LNCAP (cell line): Measurements from ENCODE around the gene TMEM120B.

ENCODE experiments used
- TF ChIP-seq, protein P1 (sequence below): fragments of 450-650 bp; IDR thresholded peaks from 2 replicates; pipeline ENCODE4 v1.5.1; 2017; ENCODE audit warnings: mild to moderate bottlenecking

TMEM120B gene

DNA sequence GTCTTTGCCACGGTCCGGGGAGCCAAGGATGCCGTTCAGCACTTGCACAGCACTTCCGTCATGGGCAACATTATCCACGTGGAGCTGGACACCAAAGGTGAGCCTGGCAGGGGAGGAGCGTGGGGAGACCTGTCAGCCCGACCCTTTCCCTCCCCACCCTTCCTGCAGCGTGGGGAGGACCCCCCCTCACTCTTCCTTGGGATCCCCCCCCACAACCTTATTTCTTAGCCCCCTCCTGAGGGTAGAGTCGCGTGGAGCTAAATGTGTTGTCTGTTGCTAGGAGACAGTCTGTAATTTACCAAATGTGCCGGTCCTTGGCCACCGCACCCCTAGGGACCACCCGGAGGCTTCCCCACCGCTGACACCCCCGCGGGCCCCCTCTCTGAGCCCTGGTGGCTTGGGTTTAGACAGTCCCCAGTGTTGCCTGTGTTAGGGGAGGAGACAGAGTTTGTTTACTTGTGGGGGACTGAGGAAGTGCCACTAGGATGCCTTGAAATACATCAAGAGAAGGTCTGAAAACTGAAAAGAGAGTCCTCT, 93.5 kb downstream of the TMEM120B start:
- TF ChIP-seq, protein P1, sequence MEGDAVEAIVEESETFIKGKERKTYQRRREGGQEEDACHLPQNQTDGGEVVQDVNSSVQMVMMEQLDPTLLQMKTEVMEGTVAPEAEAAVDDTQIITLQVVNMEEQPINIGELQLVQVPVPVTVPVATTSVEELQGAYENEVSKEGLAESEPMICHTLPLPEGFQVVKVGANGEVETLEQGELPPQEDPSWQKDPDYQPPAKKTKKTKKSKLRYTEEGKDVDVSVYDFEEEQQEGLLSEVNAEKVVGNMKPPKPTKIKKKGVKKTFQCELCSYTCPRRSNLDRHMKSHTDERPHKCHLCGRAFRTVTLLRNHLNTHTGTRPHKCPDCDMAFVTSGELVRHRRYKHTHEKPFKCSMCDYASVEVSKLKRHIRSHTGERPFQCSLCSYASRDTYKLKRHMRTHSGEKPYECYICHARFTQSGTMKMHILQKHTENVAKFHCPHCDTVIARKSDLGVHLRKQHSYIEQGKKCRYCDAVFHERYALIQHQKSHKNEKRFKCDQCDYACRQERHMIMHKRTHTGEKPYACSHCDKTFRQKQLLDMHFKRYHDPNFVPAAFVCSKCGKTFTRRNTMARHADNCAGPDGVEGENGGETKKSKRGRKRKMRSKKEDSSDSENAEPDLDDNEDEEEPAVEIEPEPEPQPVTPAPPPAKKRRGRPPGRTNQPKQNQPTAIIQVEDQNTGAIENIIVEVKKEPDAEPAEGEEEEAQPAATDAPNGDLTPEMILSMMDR = no peak

DNA sequence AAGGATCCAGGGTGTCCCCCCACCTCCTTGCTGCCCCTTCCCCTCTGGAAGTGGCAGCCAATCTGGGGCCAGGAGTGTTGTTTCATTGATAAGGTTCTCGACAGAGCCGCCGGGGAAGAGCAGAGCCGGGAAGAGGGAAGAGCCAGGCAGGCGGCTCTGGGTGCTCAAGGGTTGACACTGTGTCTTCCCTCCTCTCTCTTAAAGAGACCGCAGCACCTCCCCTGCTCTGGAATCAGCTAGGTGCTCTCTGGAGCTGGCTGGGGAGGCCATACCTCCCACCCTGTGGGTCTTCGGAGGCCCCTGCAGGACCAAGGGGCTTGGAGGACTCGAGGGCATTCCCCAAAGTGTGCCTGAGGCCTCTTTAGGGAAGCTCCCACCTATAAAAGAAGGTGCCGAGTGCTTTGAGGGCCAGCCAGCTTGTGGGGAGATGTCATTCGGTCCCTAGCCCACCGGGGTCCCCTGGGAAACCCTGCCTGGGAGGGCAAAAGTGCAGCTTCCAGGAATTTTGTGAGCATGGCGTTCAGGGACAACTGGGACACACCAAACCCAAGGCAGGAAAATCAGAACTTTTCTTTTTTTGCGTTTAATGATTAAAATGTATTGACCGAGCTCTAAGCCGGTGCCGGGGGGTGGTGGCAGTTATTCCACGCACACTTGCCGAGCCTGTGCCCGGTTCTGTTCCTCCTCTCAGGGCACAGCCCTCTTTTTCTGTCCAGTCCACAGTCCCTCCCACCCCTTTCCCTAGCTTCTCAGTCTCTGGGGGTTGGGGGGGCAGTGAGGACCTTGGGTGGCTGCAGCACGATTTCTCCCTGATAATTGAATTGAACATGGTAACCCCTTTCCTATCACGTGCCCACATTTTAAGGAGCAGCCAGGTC, 94.2 kb downstream of the TMEM120B start:
- TF ChIP-seq, protein P1 = no peak

DNA sequence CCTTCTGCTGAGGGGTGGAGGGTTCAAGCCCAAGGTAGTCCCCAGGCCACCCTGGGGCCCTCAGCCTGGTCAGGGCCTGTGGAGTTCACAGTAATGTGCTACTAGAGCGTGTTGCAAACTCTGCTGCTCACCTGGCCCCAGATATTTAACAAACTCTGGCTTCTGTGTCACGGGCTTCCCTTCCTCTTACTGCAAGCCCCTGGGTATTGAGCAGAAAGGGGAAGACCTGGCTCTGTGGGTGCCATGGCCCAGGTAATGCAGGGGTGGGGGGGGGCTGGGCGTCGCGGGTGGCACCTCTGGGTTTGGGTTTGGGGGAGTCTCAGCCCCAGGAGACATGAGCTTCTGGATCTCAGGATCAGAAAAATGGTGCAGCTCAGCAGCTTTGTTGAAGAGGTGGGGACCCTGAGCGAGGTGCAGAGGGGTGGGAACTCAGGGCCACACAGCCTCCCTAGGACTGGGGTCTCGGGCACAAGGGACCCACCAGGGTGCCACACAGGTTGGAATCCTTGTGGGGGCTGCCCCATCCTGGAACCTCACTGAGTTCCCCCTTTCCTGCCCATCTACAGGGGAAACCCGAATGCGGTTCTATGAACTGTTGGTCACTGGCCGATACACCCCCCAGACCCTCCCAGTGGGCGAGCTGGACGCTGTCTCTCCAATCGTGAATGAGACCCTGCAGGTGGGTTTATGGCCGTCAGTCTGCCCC, 95.2 kb downstream of the TMEM120B start:
- TF ChIP-seq, protein P1 = no peak

DNA sequence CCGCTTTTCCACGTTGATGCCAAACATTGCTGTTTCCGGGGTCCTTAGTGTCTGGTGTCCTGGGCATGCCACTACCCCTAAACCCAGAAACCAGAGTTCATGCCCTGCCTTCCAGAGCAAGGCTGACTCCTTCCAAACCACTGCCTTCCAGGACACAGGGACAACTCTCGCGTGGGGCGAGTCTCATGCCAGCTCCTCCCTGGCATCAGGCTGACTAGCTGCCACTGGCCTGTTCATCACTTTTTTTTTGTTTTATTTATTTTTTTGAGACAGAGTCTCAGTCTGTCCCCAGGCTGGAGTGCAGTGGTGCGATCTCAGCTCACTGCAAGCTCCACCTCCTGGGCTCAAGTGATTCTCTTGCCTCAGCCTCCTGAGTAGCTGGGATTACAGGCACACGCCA, 96.1 kb downstream of the TMEM120B start:
- TF ChIP-seq, protein P1 = no peak

DNA sequence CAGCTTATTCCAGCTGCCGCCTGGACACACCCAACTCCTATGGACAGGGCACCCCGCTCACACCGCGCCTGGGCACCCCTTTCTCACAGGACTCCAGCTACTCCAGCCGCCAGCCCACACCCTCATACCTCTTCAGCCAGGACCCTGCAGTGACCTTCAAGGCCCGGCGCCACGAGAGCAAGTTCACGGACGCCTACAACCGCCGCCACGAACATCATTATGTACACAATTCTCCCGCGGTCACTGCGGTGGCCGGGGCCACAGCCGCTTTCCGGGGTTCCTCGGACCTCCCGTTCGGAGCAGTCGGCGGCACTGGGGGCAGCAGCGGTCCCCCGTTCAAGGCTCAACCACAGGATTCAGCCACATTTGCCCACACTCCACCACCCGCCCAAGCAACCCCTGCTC, 97.2 kb downstream of the TMEM120B start:
- TF ChIP-seq, protein P1 = no peak

DNA sequence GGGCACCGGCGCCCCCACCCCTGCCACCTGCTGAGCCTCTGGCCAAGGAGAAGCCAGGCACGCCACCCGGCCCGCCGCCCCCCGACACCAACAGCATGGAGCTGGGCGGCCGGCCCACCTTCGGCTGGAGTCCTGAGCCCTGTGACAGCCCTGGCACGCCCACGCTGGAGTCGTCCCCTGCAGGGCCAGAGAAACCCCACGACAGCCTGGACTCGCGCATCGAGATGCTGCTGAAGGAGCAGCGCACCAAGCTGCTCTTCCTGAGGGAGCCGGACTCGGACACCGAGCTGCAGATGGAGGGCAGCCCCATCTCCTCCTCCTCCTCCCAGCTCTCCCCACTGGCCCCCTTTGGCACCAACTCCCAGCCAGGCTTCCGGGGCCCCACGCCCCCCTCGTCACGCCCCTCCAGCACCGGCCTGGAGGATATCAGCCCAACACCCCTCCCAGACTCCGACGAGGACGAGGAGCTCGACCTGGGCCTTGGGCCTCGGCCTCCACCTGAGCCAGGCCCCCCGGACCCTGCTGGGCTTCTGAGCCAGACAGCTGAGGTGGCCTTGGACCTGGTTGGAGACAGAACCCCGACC, 97.8 kb downstream of the TMEM120B start:
- TF ChIP-seq, protein P1 = no peak

DNA sequence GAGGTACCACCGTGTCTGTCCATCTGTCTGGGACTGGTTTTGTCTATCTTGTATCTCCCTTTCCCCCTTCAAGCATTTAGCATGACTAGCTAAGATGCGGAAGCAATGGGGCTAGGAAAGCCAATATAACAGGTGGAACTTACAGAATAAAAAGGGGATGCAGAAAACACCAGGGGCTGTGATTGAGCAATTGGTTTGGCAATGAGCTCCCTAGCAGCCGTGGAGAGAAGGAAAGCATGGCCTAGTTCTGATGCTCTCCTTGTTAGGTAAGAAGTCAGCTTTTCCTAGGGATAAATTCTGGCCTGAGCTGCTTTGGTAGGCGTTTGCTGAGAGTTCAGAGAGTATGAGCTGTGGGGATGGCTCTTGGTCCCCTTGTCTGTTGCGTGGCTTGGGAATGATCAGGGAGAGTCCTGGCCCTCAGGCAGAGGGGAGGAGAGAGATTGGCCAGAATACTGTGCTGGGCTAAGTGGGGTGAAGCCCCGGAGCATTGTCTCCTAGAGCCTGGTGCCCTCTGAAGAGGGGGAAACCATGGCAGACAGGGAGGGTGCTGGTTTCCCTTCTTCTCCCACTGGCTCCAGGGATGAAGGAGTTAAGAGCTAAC, 98.4 kb downstream of the TMEM120B start:
- TF ChIP-seq, protein P1 = no peak
